AML-193 (cell line): ENCODE results near the gene F8.
A peak's percentile ranks its signal among the peaks of the same experiment; 100 is the strongest.
"Not testable (repeated sequence)": the region's sequence is repeated elsewhere in the genome, so short reads cannot be mapped to it uniquely, and the experiment has no call there.

Experiments used
- DNase-seq, 2 experiments: peaks; one replicate each; lab custom pipeline; 2025; lab: John Stamatoyannopoulos, UW

The F8 gene

DNA sequence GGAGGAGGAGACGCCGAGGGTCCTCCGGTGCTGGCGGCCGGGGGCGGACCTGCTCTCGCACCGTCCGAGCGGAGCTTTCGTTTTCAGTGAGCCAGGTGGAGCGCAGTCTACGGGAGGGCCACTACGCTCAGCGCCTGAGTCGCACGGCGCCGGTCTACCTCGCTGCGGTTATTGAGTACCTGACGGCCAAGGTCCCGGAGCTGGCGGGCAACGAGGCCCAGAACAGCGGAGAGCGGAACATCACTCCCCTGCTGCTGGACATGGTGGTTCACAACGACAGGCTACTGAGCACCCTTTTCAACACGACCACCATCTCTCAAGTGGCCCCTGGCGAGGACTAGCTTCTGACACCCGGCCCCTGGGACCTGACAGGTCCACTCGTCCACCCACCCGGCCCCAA lies 137.5 kb downstream of the F8 start:
- not testable (repeated sequence) for DNase-seq

DNA sequence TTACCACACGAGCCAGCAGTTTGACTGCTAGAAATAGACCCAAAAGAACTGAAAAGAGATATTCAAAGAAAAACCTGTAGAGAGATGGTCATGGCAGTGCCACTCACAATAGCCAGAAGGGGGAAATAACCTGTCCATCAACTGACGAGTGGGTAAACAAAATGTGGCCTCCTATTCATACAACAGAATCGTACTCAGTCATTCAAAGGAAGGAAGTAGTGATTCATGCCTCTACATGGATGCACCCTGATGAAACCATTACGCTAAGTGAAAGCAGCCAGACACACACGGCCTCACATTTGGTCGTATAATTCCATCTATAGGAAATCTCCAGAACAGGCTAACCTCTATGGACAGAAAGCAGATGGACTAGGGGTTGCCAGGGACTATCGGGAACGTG lies 138.5 kb downstream of the F8 start:
- DNase-seq, result not testable (repeated sequence)

DNA sequence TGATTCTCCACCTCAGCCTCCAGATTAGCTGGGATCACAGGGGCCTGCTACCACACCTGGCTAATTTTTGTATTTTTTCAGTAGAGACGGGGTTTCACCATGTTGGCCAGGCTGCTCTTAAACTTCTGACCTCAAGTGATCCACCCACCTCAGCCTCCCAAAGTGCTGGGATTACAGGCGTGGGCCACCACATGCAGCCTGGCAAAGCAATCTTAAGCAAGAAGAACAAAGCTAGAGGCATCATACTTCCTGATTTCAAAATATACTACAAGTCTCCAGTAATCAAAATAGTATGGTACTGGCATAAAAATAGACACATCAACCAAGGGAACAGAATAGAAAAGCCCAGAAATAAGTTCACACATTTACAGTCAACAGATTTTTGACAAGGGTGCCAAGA lies 149.2 kb downstream of the F8 start:
- no peak for DNase-seq

DNA sequence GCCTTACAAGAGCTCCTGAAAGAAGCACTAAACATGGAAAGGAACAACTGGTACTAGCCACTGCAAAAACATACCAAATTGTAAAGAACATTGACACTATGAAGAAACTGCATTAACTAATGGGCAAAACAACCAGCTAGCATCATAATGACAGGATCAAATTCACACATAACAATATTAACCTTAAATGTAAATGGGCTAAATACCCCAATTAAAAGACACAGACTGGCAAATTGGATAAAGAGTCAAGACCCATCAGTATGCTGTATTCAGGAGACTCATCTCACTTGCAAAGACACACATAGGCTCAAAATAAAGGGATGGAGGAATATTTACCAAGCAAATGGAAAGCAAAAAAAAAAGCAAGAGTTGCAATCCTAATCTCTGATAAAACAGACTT lies 154.0 kb downstream of the F8 start:
- not testable (repeated sequence) for DNase-seq

DNA sequence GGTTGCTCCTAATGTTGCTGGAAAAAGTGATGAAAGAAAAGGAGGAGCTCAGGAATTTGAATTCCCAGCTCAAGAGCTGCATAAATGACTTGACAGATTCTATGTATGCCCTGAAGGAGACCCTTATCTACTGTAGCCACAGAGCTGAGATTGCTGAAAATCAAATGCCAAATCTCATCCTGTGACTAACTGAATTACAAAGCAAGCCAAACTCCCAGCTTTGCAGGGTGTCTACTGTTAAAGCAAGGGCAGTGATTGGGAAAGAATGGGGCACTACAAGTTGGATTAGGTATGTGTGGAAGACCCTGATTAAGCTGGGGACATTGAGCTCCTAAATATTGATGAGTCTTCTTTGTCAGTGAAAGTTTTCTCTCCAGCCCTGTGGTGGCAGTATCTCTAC lies 167.3 kb downstream of the F8 start:
- no peak for DNase-seq

DNA sequence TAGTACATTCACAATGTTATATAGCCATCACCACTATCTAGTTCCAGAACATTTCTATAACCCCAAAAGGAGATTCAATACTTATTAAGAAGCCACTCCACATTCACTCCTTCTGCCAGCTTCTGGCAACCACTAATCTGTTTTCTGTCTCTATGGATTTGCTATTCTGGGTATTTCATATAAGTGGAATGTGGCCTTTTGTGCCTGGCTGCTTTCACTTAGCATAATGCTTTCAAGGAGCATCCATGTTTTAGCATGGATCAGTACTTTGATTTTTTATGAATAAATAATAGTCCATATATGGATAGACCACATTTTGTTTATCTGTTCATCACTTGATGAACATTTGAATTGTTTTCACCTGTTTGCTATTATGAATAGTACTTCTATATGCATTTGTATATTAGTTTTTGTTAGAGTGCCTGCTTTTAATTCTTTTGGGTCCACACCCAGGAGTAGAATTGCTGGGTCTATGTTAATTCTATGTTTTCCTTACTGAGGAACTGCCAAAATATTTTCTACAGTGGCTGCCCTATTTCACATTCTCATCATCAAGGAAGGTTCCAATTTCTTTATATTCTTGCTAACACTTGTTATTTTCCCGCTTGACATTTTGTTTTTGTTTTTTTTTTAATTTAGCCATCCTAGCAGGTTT lies 171.4 kb downstream of the F8 start:
- DNase-seq, result no peak

DNA sequence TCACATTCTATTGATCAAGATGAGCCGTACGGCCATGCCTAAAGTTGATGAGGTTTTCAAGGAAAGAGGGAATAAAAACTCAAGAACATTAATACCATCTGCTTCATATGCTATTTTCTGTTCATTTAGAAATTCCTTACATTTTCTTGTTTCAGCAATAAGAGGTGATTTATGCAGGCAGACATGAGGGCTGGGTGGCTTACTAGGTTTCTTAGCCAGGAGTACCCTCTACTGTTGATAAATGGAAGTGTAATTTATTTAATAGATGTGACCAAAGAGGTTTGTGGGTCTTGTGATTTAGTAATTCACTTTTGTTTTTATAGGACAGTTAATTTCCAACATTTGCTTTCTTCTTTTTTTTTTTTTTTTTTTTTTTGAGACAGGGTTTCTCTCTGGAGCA lies 181.7 kb downstream of the F8 start:
- peak; percentile 31 to 59 for DNase-seq

DNA sequence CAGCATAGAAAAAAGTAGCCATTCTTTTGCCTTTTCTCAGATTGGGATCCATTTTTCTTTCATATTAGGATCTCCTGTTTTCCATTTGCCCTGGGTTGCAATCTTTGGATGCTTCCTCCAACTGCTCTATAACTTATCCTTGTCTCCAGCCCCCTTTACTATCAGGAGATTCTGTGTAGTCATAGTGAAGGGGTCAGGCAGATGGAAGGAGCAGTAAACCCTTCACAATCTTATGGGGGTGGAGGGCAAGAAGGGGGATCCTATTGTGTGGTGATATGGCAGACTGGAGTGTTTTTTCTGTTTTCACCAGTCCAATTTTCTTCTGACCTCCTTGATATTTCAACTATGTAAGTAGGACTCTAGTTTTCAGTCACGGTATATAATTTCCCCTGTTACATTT lies 186.4 kb downstream of the F8 start:
- DNase-seq, result no peak

DNA sequence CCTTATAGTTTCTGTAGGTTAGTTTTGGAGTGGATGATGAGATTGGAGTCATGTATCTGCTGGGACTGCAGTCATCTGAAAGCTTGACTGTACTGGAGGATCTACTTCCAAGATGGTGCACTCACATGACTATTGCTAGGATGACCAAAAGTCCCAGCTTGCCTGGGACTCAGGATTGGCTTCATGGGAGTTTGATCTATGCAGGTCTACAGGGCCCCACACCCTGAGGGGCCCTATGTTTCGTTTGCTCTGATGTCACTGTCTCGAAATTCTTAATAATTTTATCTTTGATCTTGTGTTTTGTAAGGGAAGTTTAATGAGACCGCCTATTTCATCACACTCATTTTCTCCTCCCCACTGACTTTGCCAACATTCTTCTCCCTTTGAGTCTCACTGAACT lies 188.0 kb downstream of the F8 start, which contains the start of gene SMIM9:
SMIM9 (minus strand) TSS at position 101 of the 400 bp plus-strand sequence. CDS start 3,806 bp downstream, outside the sequence.
- no peak for DNase-seq

DNA sequence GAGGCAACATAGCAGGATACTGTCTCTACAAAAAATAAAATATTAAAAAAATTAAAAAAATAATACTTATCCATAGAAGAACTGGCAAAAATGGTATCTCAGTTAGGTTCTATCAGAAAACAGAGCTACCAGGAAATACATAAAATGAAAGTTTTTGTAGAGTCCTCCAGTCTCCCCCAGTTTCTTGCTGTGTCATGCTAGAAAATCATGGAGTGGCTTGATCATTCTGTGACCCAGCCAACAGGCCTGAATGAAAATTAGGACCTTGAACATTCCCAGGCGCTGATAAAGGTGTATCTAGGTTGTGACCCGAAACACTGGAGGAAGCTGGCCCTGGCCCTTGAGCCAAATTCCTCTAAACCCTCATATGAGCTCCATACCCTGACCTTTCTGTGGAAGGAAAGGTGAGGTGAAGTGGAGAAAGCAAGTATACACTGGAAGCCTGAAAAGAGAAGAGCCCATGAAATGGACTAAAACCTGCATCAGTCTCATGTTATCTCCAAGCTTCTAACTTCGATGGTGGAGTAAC lies 188.7 kb downstream of the F8 start:
- DNase-seq, result no peak

DNA sequence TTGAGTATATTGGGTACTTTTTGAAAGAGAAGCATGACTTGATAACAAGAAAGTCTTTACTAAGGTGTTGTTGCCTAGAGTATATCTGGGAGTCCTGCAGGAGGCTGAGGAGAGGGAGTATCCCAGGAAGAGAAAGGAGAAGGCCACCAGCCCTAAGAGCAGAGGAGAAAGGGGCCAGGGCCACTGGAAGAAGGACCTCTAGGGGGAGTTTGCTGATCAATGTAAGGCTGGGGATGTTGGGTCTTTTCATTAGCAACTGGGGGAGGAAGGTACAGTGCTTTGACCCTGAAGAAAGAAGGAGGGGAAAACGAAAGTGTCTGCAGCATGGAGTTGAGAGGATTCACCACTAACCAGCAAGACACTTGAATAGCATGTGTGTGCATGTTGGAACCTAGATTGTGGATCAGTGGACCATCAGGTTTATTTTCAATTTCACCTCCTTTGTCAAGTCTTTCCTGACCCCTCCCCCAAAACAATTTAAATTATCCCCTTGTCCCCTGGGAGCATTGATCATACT lies 192.5 kb downstream of the F8 start:
- DNase-seq, result no peak

DNA sequence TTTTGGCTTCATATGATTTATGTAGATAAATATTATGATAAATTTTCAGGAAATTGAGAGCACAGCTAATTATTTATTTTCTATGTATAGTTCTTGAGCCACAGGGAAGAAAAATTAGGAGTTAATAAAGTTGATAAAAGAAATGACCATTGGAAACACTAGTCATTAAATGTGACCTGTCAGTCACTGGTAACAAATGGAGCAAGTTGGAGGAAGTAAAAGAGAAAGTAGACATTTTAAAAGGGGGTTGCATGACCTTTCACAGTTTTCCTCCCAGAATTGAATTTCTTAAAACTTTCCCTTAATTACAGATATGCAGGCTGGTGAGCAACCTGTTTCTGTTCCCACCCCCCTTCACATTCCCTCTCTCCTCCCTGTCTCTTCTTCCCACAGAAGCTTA lies 193.4 kb downstream of the F8 start:
- no peak for DNase-seq

DNA sequence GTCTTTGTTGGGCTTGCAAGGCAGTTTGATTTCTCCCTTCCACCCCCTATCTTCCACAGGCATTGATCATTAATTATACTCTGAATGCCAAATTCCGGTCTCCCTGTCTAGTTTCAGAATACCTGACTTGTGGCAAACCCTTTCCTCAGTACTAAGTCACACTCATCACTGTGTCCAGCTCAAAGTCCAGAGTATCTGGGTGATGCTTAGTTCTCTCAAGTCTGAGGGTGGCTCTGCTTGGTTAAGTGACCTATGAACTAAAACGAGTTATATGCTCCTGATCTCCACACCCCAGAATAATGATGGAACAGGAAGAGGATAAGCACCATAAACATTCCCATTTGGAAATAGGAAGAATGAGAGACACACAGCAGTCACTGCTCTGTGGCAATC lies 194.5 kb downstream of the F8 start:
- DNase-seq, result no peak

DNA sequence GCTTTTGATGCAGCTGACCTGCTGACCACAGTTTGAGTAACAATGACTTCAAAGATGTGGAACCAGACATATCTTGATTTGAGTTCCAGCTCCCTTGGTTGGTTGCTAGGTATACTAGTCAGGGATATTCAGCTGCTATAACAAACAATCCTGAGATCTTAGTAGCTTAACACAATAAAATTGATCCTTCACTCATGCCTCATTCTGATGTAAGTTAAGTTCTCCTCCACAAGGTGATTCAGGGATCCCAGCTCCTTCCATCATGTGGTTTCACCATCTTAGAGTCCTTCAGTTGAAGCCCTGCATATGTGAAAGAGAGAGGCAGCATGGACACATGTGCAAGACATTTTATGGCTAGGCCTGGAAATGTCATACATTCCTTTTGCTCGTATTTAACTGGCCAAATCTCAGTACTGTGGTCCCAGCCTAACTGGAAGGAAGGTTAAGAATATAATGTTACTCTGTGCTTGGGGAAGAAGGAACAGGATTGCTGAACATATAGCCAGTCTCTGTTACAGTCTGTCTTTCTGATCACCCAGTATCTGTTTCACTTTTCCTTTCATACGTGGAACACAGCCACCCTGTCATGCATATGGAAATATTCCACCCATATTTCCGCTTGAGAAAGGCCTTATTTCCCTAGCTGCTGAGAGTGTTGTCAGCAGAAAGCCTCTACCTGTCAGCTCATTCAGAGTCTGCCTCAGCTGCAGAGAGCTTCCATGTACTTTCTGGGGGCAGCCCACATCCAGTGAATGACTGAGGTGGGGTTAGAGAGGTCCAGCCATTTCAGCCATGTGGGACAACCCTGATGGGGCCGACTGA lies 195.1 kb downstream of the F8 start:
- DNase-seq, result no peak

DNA sequence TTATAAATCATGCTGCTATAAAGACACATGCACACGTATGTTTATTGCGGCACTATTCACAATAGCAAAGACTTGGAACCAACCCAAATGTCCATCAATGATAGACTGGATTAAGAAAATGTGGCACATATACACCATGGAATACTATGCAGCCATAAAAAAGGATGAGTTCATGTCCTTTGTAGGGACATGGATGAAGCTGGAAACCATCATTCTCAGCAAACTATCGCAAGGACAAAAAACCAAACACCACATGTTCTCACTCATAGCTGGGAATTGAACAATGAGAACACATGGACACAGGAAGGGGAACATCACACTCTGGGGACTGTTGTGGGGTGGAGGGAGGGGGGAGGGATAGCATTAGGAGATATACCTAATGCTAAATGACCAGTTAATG lies 196.9 kb downstream of the F8 start:
- DNase-seq, result not testable (repeated sequence)

DNA sequence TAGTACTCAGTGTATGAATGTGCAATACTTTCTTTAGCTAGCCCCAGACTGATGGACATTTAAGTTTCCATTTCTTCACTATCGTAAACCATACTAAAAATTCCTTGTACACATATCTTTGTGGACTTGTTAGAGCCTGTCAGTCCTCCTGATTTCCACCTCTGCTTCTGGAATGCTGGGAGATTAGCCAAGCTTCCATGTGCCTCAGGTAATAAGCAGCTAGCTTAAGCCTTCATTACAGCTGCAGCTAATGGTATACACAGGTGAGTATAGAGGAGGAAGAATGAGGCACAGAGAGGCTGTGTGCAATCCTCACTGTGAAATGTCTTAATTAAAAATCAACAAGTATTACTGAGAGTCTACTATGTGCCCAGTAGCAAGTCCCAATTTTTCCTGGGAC lies 197.9 kb downstream of the F8 start:
- no peak for DNase-seq

DNA sequence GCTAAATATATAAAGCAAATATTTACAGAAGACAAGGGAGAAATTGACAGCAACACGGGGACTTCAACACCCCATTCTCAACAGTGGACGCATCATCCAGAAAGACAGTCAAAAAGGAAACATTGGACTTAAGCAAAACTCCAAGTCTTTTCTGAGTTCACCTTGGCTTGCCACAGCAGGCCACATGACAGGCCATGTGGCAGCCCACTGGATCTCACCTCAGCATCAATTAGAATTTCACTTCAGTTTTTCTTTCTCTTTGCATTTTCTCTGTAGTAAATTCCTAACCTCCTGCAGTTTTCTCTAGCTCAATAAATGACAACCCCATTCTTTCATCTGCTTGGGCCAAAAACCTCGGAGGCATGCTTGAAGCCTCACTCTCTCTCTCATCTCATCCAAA lies 200.5 kb downstream of the F8 start:
- DNase-seq, result no peak

DNA sequence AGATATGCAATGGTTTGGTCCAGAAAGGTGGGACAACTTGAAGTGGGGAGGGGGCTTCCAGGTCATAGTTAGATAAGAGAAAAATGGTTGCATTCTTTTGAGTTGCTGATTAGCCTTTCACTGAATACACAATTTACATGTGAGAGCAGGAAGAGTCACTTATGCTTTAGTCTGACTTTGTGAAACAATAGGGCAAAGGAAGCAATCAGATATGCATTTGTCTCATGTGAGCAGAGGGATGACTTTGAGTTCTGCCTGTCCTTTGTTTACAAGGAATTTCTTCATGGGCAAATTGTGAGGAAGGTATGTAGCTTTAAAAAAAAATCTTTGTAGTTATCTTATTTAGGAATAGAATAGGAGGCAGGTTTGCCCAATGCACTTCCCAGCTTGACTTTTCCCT lies 201.0 kb downstream of the F8 start:
- DNase-seq, result no peak

DNA sequence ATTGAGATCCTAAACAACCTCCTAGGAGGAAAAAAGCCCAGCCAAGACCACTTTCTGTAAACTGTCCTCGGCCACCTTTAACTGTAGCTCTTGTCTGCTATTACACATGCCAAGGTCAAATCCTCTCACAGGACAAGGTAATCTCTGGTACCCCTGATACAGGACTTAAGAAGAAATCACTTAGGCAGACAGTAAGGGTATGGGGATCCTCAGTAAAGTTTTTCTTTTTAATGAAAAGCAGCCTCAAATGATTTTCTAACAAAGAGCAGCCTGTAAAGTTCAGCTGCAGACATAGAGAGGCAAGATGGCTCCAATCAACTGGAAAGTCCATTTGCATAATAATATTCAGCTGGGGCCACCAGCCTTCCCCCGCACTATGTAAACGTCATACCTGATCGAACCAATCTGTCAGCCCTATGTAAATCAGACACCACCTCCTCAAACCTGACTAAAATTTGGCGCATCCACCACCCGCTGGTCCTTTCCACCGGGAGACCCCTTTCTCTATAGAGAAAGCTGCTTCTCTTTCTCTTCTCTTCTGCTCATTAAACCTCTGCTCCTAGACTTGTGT lies 202.7 kb downstream of the F8 start:
- no peak for DNase-seq

DNA sequence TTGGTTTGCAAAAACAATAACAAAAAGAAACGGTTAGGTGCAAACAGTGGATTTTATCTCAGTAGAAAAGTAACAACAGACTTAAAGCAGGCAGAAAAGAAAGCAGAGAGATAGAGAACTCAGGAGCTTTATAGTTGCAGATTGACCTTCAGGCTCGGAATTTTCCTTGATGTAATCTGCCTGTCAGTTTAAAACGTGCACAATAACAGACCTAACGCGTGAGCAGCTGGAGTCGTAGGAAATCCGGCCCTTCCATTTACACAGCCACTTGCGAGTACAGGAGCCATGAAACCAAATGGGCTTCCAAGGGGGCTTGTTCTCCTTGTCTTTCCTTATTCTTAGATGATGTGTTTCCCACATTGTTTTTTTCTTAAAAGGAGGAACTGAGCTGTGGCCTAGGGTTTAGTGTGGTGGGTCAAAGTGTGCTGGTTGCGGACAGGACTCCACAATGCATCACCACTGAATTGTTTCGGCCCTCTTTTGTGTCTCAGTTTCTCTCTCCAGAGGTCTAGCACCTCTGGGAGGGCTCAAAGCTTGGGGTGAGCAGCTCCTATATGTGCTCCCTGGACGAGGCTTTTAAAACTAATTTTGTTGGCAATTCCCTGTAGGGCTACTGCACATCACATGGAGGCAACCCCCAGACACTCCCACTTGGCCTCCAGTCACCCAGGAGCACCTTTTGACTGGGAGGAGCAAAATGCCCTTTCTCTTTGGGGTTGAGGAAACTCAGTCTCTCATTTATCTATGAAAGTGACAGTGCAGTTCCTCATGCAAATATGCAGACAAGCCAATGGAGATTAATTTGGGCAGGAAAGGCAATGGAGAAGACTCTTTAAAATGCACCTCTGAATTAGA lies 203.4 kb downstream of the F8 start:
- no peak for DNase-seq

DNA sequence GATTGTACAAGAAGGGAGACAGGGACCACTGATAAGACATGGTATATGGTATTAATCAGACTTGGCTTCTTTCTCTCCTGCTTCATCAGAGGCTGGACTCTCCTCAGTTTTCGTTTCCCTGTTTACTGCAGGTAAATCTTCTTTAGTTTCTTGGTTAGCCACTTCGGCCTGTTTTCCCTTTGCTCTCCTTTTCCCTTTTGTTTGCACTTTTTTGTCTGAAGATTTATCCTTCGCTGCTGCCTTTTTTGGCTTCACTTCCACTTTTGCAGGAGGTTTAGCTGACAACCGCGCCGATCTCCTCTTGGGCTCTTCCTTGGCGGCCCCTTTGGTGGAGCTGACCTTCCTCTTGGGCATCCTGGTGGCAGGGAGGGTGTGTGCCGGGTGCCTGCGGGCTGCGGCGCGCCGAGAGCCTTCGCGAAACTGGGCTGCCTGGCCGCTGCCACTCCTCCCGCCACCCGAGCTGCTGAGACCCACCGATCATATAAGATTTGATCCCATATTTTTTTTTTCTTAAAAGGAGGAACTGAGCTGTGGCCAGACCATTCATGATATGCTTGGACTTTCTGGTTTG lies 205.4 kb downstream of the F8 start:
- DNase-seq, result not testable (repeated sequence)
